ENCODE results near the gene NAALADL1.
A peak's percentile ranks its signal among the peaks of the same experiment; 100 is the strongest.

Gene NAALADL1

GRCh38 chr11:65003282-65003681, 55.1 kb downstream of the NAALADL1 start:
- H3K4me1 ChIP-seq (ENCODE audit: control insufficient read depth, low read depth, low read length) = no peaks in the 10 kb centered on the region
- no peaks in the 10 kb centered on the region for H3K27me3 ChIP-seq (ENCODE audit: control insufficient read depth, insufficient read depth, low read length)
- H3K36me3 ChIP-seq (ENCODE audit: control insufficient read depth, low read depth, low read length) = no peaks in the 10 kb centered on the region
- H3K27ac ChIP-seq (ENCODE audit: low read length) = no peak overlapping the region
- H3K4me3 ChIP-seq (ENCODE audit: low read length) = no peak overlapping the region
- no peak overlapping the region for H3K9ac ChIP-seq (ENCODE audit: low read length)
- no peaks in the 10 kb centered on the region for H3K9me3 ChIP-seq (ENCODE audit: control insufficient read depth, low read depth, low read length)

DNA sequence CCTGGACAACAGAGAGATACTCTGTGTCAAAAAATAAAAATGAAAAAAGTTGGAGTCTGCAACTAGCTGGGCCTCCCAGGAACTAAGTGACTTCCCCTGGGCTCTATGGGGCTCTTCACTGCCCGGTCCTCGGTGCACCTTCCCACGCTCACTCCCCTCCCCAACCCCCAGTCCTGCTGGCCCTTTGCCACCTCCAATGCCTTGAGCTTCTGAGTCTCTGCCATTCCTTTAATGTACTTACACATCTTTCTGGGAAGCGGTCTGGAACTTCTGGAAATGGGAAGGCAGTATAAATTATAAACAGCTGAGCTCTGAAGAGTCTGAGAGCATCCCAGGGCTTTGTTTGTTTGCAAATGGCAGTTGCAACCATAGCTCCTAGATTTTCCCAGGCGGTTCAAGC, 55.6 kb downstream of the NAALADL1 start:
- Histone ChIP-seq H3K9me3 (ENCODE audit: control insufficient read depth, low read depth, low read length) (no peaks in the 10 kb centered on the region), H3K4me1 (ENCODE audit: control insufficient read depth, low read depth, low read length) (no peaks in the 10 kb centered on the region), H3K27me3 (ENCODE audit: control insufficient read depth, insufficient read depth, low read length) (no peaks in the 10 kb centered on the region), H3K9ac (ENCODE audit: low read length) (no peak overlapping the region), H3K4me3 (ENCODE audit: low read length) (no peak overlapping the region), H3K27ac (ENCODE audit: low read length) (no peak overlapping the region), H3K36me3 (ENCODE audit: control insufficient read depth, low read depth, low read length) (no peaks in the 10 kb centered on the region)

DNA sequence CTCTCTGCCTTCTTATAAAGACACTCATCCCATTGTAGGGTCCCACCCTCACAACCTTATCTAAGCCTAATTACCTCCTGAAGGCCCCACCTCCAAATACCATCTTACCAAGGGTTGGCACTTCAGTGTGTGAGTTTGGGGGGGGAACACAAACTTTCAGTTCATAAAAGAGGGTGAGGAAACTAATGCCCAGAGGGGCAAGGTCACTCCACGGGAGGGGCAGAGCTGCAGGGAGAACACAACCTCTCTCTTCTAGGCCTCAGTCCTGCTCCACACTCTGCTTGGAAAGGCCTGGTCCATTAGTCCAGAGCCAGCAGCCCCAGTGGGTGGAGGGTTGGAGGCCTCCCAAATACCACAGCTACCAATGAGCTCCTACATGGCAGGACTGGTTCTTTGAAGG, 58.9 kb downstream of the NAALADL1 start:
- Histone ChIP-seq H3K27ac (ENCODE audit: low read length) (no peak overlapping the region), H3K4me3 (ENCODE audit: low read length) (no peak overlapping the region), H3K4me1 (ENCODE audit: control insufficient read depth, low read depth, low read length) (peaks cover 5% of the 10 kb centered on the region), H3K36me3 (ENCODE audit: control insufficient read depth, low read depth, low read length) (no peaks in the 10 kb centered on the region), H3K9me3 (ENCODE audit: control insufficient read depth, low read depth, low read length) (no peaks in the 10 kb centered on the region), H3K9ac (ENCODE audit: low read length) (no peak overlapping the region), H3K27me3 (ENCODE audit: control insufficient read depth, insufficient read depth, low read length) (no peaks in the 10 kb centered on the region)

- H3K36me3 ChIP-seq (ENCODE audit: control insufficient read depth, low read depth, low read length) = no peaks in the 10 kb centered on the region
- H3K9ac ChIP-seq (ENCODE audit: low read length) = no peak overlapping the region
- H3K4me1 ChIP-seq (ENCODE audit: control insufficient read depth, low read depth, low read length) = peaks cover 5% of the 10 kb centered on the region
- no peak overlapping the region for H3K27ac ChIP-seq (ENCODE audit: low read length)
- no peak overlapping the region for H3K4me3 ChIP-seq (ENCODE audit: low read length)
- H3K9me3 ChIP-seq (ENCODE audit: control insufficient read depth, low read depth, low read length) = no peaks in the 10 kb centered on the region
- H3K27me3 ChIP-seq (ENCODE audit: control insufficient read depth, insufficient read depth, low read length) = no peaks in the 10 kb centered on the region
These were observed 59.5 kb downstream of the NAALADL1 start for GRCh38 chr11:64998690-64999431.

DNA sequence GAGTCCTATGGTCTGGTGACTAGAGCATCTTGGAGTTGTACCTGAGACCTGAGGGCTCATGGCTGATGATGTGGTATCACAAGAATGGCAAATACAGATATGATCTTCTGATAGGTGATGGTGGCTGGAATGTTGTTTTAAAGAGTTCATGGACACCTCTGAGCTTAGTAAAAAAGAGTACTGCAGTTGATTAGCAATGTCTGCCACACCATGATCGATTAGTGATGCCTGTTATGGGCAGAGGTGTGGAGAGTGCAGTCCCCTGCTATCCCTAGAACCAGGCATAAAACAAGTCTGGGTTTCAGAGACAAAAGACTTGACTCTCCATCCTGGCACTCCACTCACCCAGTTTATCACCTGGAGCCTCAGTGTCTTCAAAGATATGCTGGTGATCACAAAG, 60.2 kb downstream of the NAALADL1 start:
- Histone ChIP-seq H3K4me1 (ENCODE audit: control insufficient read depth, low read depth, low read length) (peaks cover 5% of the 10 kb centered on the region), H3K27ac (ENCODE audit: low read length) (no peak overlapping the region)

DNA sequence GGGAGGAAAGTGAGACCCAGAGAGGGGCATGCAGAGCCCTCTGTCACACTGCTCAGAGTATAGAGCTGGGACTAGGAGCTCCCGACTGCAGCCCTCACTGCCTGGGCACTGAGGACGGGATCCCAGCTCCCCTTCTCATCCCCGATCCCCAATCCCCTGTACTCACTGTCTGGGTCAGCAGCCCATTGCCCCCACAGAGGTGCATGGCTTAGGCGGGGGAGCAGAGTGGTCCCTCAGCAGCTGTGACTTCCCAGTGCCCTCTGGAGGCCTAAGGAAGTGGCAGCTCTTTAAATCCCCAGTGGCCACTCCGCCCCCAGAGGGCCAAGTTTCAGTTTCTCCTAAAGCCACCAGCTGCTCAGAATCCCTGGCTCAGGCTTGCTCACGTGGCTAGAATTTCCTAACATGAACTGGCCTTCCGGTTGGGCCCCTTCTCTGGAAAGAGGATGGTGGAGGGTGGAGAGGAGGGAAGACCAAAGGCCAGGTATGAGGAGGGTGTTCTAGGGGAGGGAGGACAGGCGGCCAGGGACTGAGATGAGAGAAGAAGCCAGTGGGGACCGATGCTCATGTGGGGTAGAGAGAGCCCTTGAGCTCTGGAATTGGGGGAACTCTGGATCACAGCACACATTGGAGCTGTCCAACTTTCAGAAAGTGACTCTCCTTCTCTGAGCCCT, 61.5 kb downstream of the NAALADL1 start, which contains the start of gene BATF2:
BATF2 (minus strand) TSS at position 262 of the 671 bp plus-strand sequence; CDS start at position 205, 57 bp downstream.
- no peaks in the 10 kb centered on the region for H3K27me3 ChIP-seq (ENCODE audit: control insufficient read depth, insufficient read depth, low read length)
- H3K4me3 ChIP-seq (ENCODE audit: low read length) = peak within 1 kb of the TSS; percentile 13
- H3K27ac ChIP-seq (ENCODE audit: low read length) = no peak within 1 kb of the TSS
- H3K9me3 ChIP-seq (ENCODE audit: control insufficient read depth, low read depth, low read length) = no peaks in the 10 kb centered on the region
- peaks cover 5% of the 10 kb centered on the region for H3K4me1 ChIP-seq (ENCODE audit: control insufficient read depth, low read depth, low read length)
- H3K9ac ChIP-seq (ENCODE audit: low read length) = no peak within 1 kb of the TSS
- H3K36me3 ChIP-seq (ENCODE audit: control insufficient read depth, low read depth, low read length) = no peaks in the 10 kb centered on the region

More for the DNA sequence above, 60.2 kb downstream of the NAALADL1 start:
- H3K4me3 ChIP-seq (ENCODE audit: low read length) = no peak overlapping the region
- no peaks in the 10 kb centered on the region for H3K27me3 ChIP-seq (ENCODE audit: control insufficient read depth, insufficient read depth, low read length)
- no peak overlapping the region for H3K9ac ChIP-seq (ENCODE audit: low read length)
- no peaks in the 10 kb centered on the region for H3K9me3 ChIP-seq (ENCODE audit: control insufficient read depth, low read depth, low read length)
- no peaks in the 10 kb centered on the region for H3K36me3 ChIP-seq (ENCODE audit: control insufficient read depth, low read depth, low read length)

GRCh38 chr11:64996327-64996709, 62.0 kb downstream of the NAALADL1 start:
- H3K27me3 ChIP-seq (ENCODE audit: control insufficient read depth, insufficient read depth, low read length) = no peaks in the 10 kb centered on the region
- H3K4me1 ChIP-seq (ENCODE audit: control insufficient read depth, low read depth, low read length) = peaks cover 5% of the 10 kb centered on the region
- no peak overlapping the region for H3K27ac ChIP-seq (ENCODE audit: low read length)
- H3K9ac ChIP-seq (ENCODE audit: low read length) = no peak overlapping the region
- H3K4me3 ChIP-seq (ENCODE audit: low read length) = peak overlapping the region; percentile 13
- no peaks in the 10 kb centered on the region for H3K9me3 ChIP-seq (ENCODE audit: control insufficient read depth, low read depth, low read length)
- no peaks in the 10 kb centered on the region for H3K36me3 ChIP-seq (ENCODE audit: control insufficient read depth, low read depth, low read length)

All from iPS-18a (cell line).